ENCODE data around the gene B4GALT6. TPM values are rescaled to one million over a fixed set of nuclear protein-coding genes. Genes with fewer than 3 reads are reported as not detected.

Gene B4GALT6
- total and polyA plus RNA-seq, 9 of the 15 experiments (the other 6 are each of a cell fraction or from before 2014, with no cell fraction given), result 0.03 to 0.27 (median 0.08) TPM

- TF ChIP-seq CHD7 (IDR thresholded peaks at IDR 0.05; ENCODE audit: low read depth, low read length), result no peak
Measured at GRCh38 chr18:31590570-31590969, 93.8 kb downstream of the B4GALT6 start (continued).
